Activated CD8-positive, alpha-beta memory T cell treated with anti-CD3 and anti-CD28 coated beads for 36 hours (primary cell): ENCODE results near the gene RAB40C. TPM values are rescaled to one million over a fixed set of nuclear protein-coding genes. Genes with fewer than 3 reads are reported as not detected.

Experiments
- CTCF ChIA-PET: fragments of 350-600 bp; sonication (Branson Sonifier 250); formaldehyde crosslinking; loops from one replicate; lab custom pipeline; 2021; ENCODE audit warnings: antibody characterized with exemption; lab: Charles Lee
- POLR2A ChIA-PET: fragments of 350-600 bp; sonication (Branson Sonifier 250); formaldehyde crosslinking; loops from one replicate; lab custom pipeline; 2021; ENCODE audit warnings: antibody characterized with exemption; lab: Charles Lee
- total RNA-seq, 2 experiments: library from RNA; stranded (reverse); gene quantifications; one replicate each; pipeline ENCODE4 v1.2.3, GENCODE V29; 2021

The RAB40C gene
- total RNA-seq, 2 experiments from 2014 or later, result 8.9 to 11.1 TPM

- CTCF ChIA-PET, result interaction anchor here (1.0 to 1.7 kb wide), 3 partner anchors 11 to 177 kb away, joined by 3 to 4 read pairs (median 3); no protein-coding TSS in a partner anchor
- POLR2A ChIA-PET, result interaction anchor here (1.1 kb wide), 1 partner anchor 41 kb away, joined by 3 read pairs; the partner anchor contains the start of gene CAPN15
Measured at GRCh38 chr16:568401-569258, 21.2 kb upstream of the RAB40C start.

DNA sequence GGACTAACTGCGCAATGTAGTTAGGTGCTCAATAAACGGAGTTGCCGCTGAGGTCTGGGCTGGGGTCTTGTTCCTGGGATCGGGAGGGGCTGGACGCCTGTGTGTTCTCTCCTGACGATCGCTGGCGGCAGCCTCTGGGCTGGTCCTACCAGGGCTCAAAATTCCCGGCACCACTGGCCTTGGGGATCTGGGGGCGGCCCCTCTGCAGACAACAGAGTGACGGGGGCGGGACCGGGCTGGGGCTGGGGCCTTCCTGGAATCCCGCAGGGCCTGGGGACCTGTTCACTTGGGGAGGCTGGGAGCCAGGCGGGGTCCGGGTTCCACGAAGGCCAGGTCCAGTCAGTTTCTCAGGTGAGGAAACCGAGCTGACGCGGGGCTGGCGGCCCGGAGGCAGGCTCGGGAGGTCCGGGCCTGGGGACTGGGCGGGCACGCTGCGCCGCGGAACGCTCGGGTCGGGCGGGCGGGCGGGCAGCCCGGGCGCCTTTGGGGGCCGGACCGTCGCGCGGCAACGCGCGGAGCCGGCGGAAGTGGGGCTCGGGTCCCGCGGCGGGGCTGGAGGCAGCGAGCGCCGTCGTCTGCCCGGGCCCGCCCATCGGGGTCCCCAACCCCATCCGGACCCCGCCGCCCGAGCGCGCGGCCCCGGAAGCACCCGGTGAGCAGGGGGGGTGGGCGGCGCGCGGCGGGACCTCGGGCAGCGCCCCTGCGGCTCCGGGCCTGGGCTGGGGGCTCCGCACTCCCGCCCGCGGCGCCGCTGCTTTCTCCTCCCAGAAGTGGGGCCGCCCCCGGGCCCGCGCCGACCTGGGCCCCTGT is 20.2 kb upstream of the RAB40C start, which contains the start of gene PIGQ:
PIGQ (plus strand) TSS at position 524 of the 810 bp plus-strand sequence. CDS start 4,107 bp downstream, outside the sequence.
- ChIA-PET POLR2A (interaction anchor here (1.1 kb wide), 1 partner anchor 42 kb away, joined by 3 read pairs; the partner anchor contains the start of gene CAPN15), CTCF (interaction anchor here (0.6 to 1.7 kb wide), 4 partner anchors 10 to 251 kb away, joined by 3 to 4 read pairs (median 4); no protein-coding TSS in a partner anchor)

- CTCF ChIA-PET, result no interaction called here
- POLR2A ChIA-PET, result no interaction called here
Measured at GRCh38 chr16:572865-573650, 16.8 kb upstream of the RAB40C start.

DNA sequence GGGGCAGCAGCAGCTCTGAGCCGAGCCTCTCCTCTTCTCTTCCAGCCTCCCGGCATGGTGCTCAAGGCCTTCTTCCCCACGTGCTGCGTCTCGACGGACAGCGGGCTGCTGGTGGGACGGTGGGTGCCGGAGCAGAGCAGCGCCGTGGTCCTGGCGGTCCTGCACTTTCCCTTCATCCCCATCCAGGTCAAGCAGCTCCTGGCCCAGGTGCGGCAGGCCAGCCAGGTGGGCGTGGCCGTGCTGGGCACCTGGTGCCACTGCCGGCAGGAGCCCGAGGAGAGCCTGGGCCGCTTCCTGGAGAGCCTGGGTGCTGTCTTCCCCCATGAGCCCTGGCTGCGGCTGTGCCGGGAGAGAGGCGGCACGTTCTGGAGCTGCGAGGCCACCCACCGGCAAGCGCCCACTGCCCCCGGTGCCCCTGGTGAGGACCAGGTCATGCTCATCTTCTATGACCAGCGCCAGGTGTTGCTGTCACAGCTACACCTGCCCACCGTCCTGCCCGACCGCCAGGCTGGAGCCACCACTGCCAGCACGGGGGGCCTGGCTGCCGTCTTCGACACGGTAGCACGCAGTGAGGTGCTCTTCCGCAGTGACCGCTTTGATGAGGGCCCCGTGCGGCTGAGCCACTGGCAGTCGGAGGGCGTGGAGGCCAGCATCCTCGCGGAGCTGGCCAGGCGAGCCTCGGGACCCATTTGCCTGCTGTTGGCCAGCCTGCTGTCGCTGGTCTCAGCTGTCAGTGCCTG is 15.7 kb upstream of the RAB40C start:
- ChIA-PET CTCF (no interaction called here), POLR2A (no interaction called here)

GRCh38 chr16:575354-576196 is 14.3 kb upstream of the RAB40C start:
- ChIA-PET CTCF (no interaction called here), POLR2A (no interaction called here)

- ChIA-PET POLR2A (interaction anchor here (1.2 kb wide), 1 partner anchor 11 kb away, joined by 5 read pairs; no protein-coding TSS in a partner anchor), CTCF (no interaction called here)
Measured at GRCh38 chr16:576197-576822, 13.6 kb upstream of the RAB40C start.

DNA sequence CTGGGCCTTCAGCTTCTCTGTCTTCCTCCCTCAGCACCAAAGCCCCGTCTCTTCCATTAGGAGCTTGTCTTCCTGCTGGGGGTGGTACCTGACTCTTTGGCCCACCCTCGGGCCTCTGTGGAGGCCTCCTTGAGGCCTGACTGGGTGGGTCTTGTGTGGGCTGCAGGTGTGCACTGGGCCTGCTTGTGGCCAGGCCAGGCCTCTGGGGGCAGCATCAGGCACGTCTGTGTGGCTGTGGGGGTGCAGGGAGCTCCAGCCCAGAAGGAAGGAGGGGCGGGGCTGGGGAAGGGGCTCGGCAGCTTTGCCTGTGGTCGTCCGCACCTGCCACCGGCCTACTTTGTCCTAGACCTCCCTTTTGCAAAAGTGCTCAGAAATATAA is 13.1 kb upstream of the RAB40C start:
- POLR2A ChIA-PET, result interaction anchor here (0.6 to 1.2 kb wide), 2 partner anchors 11 to 21 kb away, joined by 4 to 5 read pairs; no protein-coding TSS in a partner anchor
- CTCF ChIA-PET, result interaction anchor here (0.7 to 2.9 kb wide), 2 partner anchors 10 kb away, joined by 6 to 17 read pairs; partner anchors contain the start of gene NHLRC4

DNA sequence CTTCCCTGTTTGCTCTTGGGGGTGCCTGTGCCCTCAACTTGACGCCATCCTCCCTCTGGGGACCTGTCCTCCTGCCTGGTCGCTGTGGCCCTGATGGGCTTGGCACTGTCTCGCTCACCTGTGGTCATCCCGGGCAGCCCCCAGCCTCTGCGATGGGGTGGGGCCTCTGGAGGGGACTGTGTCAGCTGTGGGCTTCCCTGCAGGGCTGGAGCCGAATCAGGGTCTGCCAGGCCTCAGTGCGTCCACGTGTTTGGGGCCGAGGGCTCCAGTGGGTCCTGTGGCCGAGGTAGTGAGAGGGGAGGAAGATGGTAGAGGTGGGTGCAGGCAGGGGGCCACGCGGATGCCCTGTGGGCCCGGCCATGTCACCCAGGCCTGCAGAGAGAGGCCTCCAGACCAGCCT is 12.1 kb upstream of the RAB40C start:
- CTCF ChIA-PET, result interaction anchor here (2.9 kb wide), 1 partner anchor 9 kb away, joined by 17 read pairs; no protein-coding TSS in a partner anchor

GRCh38 chr16:578232-578869 is 11.5 kb upstream of the RAB40C start:
- CTCF ChIA-PET, result interaction anchor here (1.0 to 2.9 kb wide), 4 partner anchors 9 to 48 kb away, joined by 3 to 17 read pairs (median 3); partner anchors contain the start of gene RAB40C

More for the DNA sequence above, 12.1 kb upstream of the RAB40C start:
- POLR2A ChIA-PET, result interaction anchor here (0.6 kb wide), 1 partner anchor 10 kb away, joined by 3 read pairs; no protein-coding TSS in a partner anchor

GRCh38 chr16:578870-579405 is 10.9 kb upstream of the RAB40C start:
- ChIA-PET CTCF (interaction anchor here (0.7 to 2.9 kb wide), 12 partner anchors 8 to 90 kb away, joined by 3 to 17 read pairs (median 3); partner anchors contain the start of genes RAB40C and WFIKKN1), POLR2A (no interaction called here)

More at GRCh38 chr16:578232-578869, 11.5 kb upstream of the RAB40C start:
- POLR2A ChIA-PET, result interaction anchor here (0.6 kb wide), 1 partner anchor 9 kb away, joined by 3 read pairs; no protein-coding TSS in a partner anchor

GRCh38 chr16:580141-580945 is 9.5 kb upstream of the RAB40C start:
- CTCF ChIA-PET, result interaction anchor here (1.0 to 1.5 kb wide), 4 partner anchors 10 to 51 kb away, joined by 3 to 8 read pairs (median 4); partner anchors contain the start of gene WFIKKN1
- POLR2A ChIA-PET, result interaction anchor here (0.9 kb wide), 1 partner anchor 110 kb away, joined by 3 read pairs; the partner anchor contains the start of gene WDR24

DNA sequence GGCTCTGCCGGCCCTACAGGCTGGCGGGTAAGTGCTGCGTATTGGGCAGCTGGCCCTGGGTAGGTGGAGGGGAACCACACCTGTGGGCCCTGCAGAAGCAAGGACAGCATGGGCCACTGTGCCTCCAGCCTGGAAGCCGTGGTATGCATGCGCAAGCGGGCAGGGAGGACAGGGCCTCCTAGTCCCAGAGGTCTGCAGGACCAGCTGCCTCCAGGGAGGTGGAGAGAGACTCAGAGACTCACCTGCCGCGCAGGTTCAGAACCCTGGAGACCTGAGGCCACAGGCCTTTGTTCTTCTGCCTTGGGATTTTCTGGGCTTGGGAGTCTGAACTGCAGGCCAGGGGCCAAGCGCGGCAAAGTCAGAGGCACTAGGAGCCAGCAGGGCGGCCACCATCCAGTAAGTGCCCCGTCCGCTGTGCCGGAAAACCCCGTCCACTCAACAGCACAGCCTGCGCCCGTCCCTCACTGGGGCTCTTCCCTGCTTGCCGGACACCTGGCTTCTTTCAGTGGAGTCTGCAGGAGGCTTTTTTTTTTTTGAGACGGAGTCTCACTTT is 8.8 kb upstream of the RAB40C start:
- POLR2A ChIA-PET, result no interaction called here
- CTCF ChIA-PET, result interaction anchor here (1.0 to 1.5 kb wide), 2 partner anchors 11 to 53 kb away, joined by 3 to 4 read pairs; no protein-coding TSS in a partner anchor

DNA sequence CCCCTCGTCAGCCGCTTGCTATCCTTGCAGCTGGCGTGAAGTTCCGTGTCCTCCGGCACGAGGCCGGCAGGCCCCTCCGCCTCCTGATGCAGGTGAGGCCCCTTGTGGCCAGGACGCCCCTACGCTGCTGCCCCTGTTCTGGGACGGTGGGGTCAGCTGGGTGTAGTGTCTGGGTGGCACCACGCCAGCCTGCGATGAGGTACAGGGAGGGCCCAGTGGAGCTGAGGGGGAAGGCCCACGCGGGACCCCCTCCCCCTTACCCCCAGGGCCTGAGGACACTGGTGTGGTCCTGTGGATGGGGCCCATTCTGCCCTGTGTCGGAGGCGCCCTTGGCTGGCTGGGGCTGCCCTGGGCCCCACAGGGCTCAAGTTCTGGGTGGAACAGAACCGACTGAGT is 7.7 kb upstream of the RAB40C start:
- ChIA-PET POLR2A (no interaction called here), CTCF (interaction anchor here (0.6 kb wide), 1 partner anchor 109 kb away, joined by 3 read pairs; no protein-coding TSS in a partner anchor)
